Activated CD4-positive, alpha-beta T cell treated with anti-CD3 and anti-CD28 coated beads, Interleukin-2, amount 10 ng/mL, durations not matched to agents 7 days and 5 days (primary cell): ENCODE measurements around the gene FH. TPM values are rescaled to one million over a fixed set of nuclear protein-coding genes. Genes with fewer than 3 reads are reported as not detected.

ENCODE experiments used
- CTCF ChIA-PET: fragments of 350-600 bp; sonication (Branson Sonifier 250); formaldehyde crosslinking; loops from one replicate; lab custom pipeline; 2021; ENCODE audit warnings: antibody characterized with exemption; lab: Charles Lee
- POLR2A ChIA-PET: fragments of 350-600 bp; sonication (Branson Sonifier 250); formaldehyde crosslinking; loops from one replicate; lab custom pipeline; 2021; ENCODE audit warnings: antibody characterized with exemption; lab: Charles Lee
- DNase-seq: peaks from one replicate; pipeline ENCODE4 v3.0.0-alpha.2; 2020
- H3K27ac Mint-ChIP-seq: one replicate; pipeline ENCODE4 v1.8.0; 2021; ENCODE audit warnings: mild to moderate bottlenecking, moderate library complexity, mixed read lengths
- H3K27me3 Mint-ChIP-seq: one replicate; pipeline ENCODE4 v1.8.0; 2021; ENCODE audit warnings: mixed read lengths
- H3K36me3 Mint-ChIP-seq: one replicate; pipeline ENCODE4 v1.8.0; 2021; ENCODE audit warnings: low read depth, mixed read lengths
- H3K4me1 Mint-ChIP-seq: one replicate; pipeline ENCODE4 v1.8.0; 2021; ENCODE audit warnings: mixed read lengths
- H3K4me3 Mint-ChIP-seq: one replicate; pipeline ENCODE4 v1.8.0; 2021; ENCODE audit warnings: mild to moderate bottlenecking, moderate library complexity, mixed read lengths
- H3K9me3 Mint-ChIP-seq: one replicate; pipeline ENCODE4 v1.8.0; 2021; ENCODE audit warnings: mixed read lengths
- total RNA-seq, 2 experiments: library from RNA; stranded (reverse); gene quantifications; one replicate each; pipeline ENCODE4 v1.2.3, GENCODE V29; 2021

The FH gene
- total RNA-seq, 2 experiments from 2014 or later: 63.9 to 66.3 TPM

- CTCF ChIA-PET: no interaction called here
- Mint-ChIP-seq H3K9me3 (no peaks in the 10 kb centered on the region), H3K4me1 (no peaks in the 10 kb centered on the region), H3K27ac (no peak overlapping the region), H3K36me3 (no peaks in the 10 kb centered on the region), H3K27me3 (no peaks in the 10 kb centered on the region), H3K4me3 (no peak overlapping the region)
- DNase-seq: no peak
- POLR2A ChIA-PET: no interaction called here
Measured at GRCh38 chr1:241470361-241470760, 49.2 kb downstream of the FH start.

DNA sequence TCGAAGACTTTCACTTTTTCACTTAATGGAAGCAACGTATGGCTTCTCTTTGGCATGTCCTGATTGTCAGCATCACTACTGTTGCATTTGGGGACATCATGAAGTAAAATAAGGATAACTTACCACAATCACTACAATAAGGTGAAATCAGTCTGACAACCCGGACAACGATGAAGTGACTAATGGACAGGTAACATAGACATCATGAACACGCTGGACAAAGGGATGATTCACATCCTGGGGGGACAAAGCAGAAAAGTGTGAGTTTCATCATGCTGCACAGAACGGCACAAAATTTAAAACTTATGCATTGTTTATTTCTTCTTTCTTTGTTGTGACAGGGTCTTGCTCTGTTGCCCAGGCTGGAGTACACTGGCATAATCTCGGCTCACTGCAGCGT is 53.9 kb downstream of the FH start:
- no peak for DNase-seq
- ChIA-PET POLR2A (no interaction called here), CTCF (no interaction called here)
- Mint-ChIP-seq H3K27me3 (no peaks in the 10 kb centered on the region), H3K9me3 (no peaks in the 10 kb centered on the region), H3K4me3 (no peak overlapping the region), H3K36me3 (no peaks in the 10 kb centered on the region), H3K4me1 (no peaks in the 10 kb centered on the region), H3K27ac (no peak overlapping the region)

- Mint-ChIP-seq H3K4me1 (no peaks in the 10 kb centered on the region), H3K27ac (no peak overlapping the region), H3K27me3 (no peaks in the 10 kb centered on the region), H3K9me3 (no peaks in the 10 kb centered on the region), H3K4me3 (no peak overlapping the region), H3K36me3 (no peaks in the 10 kb centered on the region)
- CTCF ChIA-PET: no interaction called here
- no peak for DNase-seq
- POLR2A ChIA-PET: no interaction called here
Measured at GRCh38 chr1:241464985-241465384, 54.6 kb downstream of the FH start.

DNA sequence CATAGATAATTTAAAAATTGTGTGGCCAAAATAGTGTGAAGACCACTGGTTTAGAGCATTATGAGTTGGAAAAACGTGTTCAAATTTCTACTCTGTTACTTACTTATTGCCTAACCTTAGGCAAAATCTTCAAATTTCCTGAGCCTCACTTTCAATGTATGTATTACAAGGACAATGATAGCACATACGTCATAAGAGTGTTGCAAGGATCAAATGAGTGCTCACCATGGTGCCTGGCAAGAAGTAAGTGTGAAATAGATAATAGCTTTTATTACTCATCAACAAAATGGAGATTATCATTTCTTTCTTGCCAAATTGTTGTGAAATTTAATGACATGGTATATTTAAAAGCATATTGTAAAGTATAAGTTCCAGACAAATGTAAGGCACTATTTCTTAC is 57.2 kb downstream of the FH start:
- no peak for DNase-seq
- no peak overlapping the region for H3K27ac Mint-ChIP-seq
- H3K36me3 Mint-ChIP-seq: no peaks in the 10 kb centered on the region
- H3K4me1 Mint-ChIP-seq: no peaks in the 10 kb centered on the region
- ChIA-PET POLR2A (no interaction called here), CTCF (no interaction called here)
- H3K9me3 Mint-ChIP-seq: no peaks in the 10 kb centered on the region
- H3K27me3 Mint-ChIP-seq: no peaks in the 10 kb centered on the region
- H3K4me3 Mint-ChIP-seq: no peak overlapping the region

DNA sequence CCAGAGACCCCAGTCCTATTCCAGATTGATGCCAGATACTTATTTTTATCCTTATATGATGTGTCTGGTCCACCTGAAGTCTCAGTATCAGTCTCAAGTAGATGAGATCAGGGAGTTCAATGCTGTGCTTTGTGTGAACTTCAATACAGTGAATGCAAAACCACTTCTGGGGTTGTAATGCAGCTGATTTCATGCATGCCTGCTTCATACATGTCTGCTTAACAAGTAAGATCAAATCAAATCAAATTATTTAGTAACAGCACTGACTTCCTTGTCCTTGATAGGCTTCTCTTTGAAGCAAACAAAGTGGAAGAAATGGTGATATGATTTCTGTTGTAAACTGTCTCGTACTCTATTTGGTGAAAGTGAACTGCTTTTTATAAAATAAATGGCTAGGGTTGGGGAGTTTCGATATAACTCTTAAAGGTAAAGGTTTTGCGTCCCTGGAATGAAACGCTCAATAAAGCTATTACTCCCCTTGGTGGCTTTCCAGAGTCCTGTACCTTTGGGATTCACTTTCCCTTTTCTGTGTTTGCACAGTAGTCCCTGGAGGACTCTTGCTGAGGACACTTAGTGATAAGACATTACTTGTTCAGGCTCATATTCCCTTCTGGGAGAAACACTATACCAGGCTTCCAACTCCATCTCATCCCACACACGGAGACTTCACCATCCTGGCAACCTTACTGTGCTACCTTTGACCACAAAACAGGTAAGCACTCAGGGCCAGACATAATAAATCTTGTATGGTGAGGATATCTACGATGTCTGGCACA is 59.3 kb downstream of the FH start:
- DNase-seq: no peak
- Mint-ChIP-seq H3K4me3 (no peak overlapping the region), H3K36me3 (no peaks in the 10 kb centered on the region), H3K27me3 (no peaks in the 10 kb centered on the region), H3K4me1 (no peaks in the 10 kb centered on the region), H3K9me3 (no peaks in the 10 kb centered on the region), H3K27ac (no peak overlapping the region)
- ChIA-PET CTCF (no interaction called here), POLR2A (no interaction called here)

DNA sequence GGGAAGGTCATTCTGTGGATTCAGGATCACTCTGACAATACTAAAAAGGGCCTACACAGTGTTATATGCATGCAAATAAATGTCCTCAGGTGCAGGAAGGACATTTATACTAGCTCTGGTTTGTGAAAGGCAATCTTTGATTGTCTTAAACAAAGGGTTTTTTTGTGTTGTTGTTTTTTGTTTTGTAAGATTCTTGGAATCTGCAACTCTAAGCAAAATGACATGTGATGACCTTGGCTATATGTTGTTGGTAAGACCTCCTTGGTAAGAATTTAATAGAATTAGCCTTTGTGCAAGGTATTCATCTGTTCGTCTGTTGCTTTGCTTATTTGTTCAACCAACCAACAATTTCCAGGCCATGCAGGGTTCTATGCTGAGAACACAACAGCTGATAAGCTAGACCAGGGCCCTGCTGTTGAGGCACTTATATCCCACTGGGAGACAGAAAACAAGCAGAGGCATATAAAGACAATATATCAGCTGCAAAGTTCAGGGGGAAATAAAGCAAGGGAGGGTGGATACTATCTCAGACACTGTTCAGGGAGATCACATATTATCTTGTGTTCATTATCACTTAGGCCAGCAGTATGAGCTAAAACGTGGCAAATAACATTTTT is 60.3 kb downstream of the FH start:
- CTCF ChIA-PET: no interaction called here

DNA sequence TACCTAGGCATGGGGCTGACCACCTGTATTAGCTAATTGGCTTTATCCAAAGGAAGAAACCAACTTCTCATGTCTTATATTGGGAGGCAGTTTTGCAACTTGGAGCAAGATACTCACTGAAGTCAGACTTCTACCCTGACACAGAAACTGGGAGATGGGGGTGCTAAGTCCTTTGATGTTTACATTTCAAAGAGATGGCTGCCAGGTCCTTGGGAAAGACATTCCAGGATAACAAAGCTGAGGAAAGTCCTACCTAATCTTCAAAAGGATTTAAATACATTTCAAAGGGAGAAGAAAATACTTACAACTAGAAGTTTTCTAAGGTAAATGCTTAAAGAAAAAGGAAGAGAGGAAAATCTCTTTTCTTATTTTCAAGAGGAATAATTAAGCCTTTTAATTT is 62.1 kb downstream of the FH start:
- POLR2A ChIA-PET: no interaction called here
- no peak overlapping the region for H3K27ac Mint-ChIP-seq

More for the DNA sequence above, 60.3 kb downstream of the FH start:
- Mint-ChIP-seq H3K27me3 (no peaks in the 10 kb centered on the region), H3K4me3 (no peak overlapping the region), H3K36me3 (no peaks in the 10 kb centered on the region), H3K27ac (no peak overlapping the region), H3K9me3 (no peaks in the 10 kb centered on the region), H3K4me1 (no peaks in the 10 kb centered on the region)
- POLR2A ChIA-PET: no interaction called here
- DNase-seq: no peak

GRCh38 chr1:241456743-241457142 is 62.8 kb downstream of the FH start:
- no peak for DNase-seq
- no peak overlapping the region for H3K27ac Mint-ChIP-seq
- H3K9me3 Mint-ChIP-seq: no peaks in the 10 kb centered on the region
- no peaks in the 10 kb centered on the region for H3K27me3 Mint-ChIP-seq
- no peaks in the 10 kb centered on the region for H3K4me1 Mint-ChIP-seq
- ChIA-PET POLR2A (no interaction called here), CTCF (no interaction called here)
- no peak overlapping the region for H3K4me3 Mint-ChIP-seq
- no peaks in the 10 kb centered on the region for H3K36me3 Mint-ChIP-seq

More for the DNA sequence above, 62.1 kb downstream of the FH start:
- Mint-ChIP-seq H3K4me1 (no peaks in the 10 kb centered on the region), H3K27me3 (no peaks in the 10 kb centered on the region), H3K4me3 (no peak overlapping the region), H3K9me3 (no peaks in the 10 kb centered on the region), H3K36me3 (no peaks in the 10 kb centered on the region)
- CTCF ChIA-PET: no interaction called here
- DNase-seq: no peak

DNA sequence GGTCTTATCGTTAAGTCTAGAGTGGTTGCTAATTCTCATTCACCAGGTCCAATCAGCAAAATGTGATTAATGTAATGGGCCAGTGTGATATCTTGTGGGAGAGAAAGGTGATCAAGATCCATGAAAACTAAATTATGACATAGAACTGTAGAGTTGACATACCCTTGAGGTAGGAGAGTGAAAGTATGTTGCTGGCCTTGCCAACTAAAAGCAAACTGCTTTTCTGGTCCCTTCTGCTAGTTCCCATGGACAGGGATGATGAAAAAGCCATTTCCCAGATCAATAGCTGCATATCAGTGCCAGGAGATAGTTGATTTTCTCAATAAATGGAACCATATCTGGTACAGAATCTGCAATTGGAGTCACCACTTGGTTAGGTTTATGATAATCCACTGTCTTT is 65.8 kb downstream of the FH start:
- CTCF ChIA-PET: no interaction called here
- DNase-seq: no peak
- Mint-ChIP-seq H3K9me3 (no peaks in the 10 kb centered on the region), H3K36me3 (no peaks in the 10 kb centered on the region), H3K4me1 (no peaks in the 10 kb centered on the region), H3K27ac (no peak overlapping the region), H3K4me3 (no peak overlapping the region), H3K27me3 (no peaks in the 10 kb centered on the region)
- POLR2A ChIA-PET: no interaction called here

DNA sequence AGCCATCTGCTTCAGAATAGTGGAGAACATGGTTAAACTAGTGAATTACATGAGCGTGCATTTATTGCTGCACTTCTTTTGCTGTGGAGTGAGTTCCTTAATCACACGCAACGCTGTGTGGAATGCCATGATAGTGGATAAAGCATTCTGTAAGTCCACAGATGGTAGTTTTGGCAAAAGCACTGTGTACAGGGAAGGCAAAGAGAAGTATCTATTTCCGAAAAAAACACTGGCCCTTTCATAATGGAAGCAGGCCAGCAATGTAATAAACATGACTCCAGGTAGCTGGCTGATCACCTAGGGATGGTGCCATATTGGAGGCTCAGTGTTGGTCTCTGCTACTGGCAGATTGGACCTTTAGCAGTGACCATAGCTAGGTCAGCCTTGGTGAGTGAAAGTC is 67.6 kb downstream of the FH start:
- DNase-seq: no peak
- H3K4me3 Mint-ChIP-seq: no peak overlapping the region
- POLR2A ChIA-PET: no interaction called here
- H3K27me3 Mint-ChIP-seq: no peaks in the 10 kb centered on the region
- H3K4me1 Mint-ChIP-seq: no peaks in the 10 kb centered on the region
- H3K27ac Mint-ChIP-seq: no peak overlapping the region
- H3K36me3 Mint-ChIP-seq: no peaks in the 10 kb centered on the region
- no peaks in the 10 kb centered on the region for H3K9me3 Mint-ChIP-seq
- CTCF ChIA-PET: no interaction called here

Other genes with a start within 250 kb of the FH start
- gene RGS7, start 162.6 kb downstream of the FH start, total RNA-seq: not detected
- gene KMO, start 12.6 kb upstream of the FH start, total RNA-seq: under 1 TPM in 1 of 2 experiments, not detected in 1; 0.12 TPM
- 10 to 100 TPM; 13.0 to 16.3 TPM for gene CHML, start 120.6 kb upstream of the FH start, total RNA-seq
- gene OPN3, start 120.6 kb upstream of the FH start, total RNA-seq: 10 to 100 TPM; 17.2 to 18.1 TPM
- under 1 TPM; 0.21 to 0.22 TPM for gene WDR64, start 132.5 kb upstream of the FH start, total RNA-seq